GM19463 (cell line): ENCODE measurements around the gene SIGLEC7.
A peak's percentile ranks its signal among the peaks of the same experiment; 100 is the strongest.

Source experiments
- ATAC-seq: cut with Tn5 transposase; IDR thresholded peaks from one replicate; pipeline ENCODE4 v1.9.1; 2021; ENCODE audit warnings: mild to moderate bottlenecking, moderate library complexity; ENCODE audit not compliant: unreplicated experiment

The SIGLEC7 gene

DNA sequence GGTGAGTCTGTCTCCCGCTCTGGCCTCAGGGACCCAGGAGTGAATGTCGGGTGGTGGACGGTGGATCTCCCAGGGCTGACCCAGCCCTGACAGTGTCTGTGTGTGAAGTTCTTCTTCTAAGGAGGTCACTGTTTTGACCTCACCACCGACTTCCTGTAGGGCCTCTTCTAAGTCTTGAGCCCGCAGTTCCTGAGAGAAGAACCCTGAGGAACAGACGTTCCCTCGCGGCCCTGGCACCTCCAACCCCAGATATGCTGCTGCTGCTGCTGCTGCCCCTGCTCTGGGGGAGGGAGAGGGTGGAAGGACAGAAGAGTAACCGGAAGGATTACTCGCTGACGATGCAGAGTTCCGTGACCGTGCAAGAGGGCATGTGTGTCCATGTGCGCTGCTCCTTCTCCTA is at the start of gene SIGLEC7:
Gene SIGLEC7, plus strand, starts transcription at position 183 of the 400 bp plus-strand sequence. Its CDS starts 69 bp downstream, at position 252.
- ATAC-seq, result no peak

DNA sequence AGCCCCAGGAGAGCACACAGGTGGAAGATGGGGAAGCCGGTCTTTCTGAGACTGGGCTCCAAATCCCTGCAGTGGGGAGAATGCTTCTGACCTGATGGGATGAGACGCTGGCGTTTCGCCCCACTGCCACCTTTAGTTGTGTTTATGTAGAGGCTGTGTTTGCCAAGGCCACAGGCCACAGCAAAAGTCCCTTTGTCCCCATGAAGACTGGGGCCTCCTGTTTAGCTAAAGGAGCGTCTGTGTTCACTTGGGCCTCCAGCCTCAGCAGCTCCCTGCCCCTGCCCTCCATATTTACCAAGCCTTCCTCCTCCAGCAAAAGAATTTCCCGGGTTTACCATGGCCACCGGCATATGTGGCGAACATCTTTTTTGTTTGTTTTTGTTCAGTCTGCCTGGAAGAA is 49.0 kb upstream of the SIGLEC7 start:
- ATAC-seq, result no peak

DNA sequence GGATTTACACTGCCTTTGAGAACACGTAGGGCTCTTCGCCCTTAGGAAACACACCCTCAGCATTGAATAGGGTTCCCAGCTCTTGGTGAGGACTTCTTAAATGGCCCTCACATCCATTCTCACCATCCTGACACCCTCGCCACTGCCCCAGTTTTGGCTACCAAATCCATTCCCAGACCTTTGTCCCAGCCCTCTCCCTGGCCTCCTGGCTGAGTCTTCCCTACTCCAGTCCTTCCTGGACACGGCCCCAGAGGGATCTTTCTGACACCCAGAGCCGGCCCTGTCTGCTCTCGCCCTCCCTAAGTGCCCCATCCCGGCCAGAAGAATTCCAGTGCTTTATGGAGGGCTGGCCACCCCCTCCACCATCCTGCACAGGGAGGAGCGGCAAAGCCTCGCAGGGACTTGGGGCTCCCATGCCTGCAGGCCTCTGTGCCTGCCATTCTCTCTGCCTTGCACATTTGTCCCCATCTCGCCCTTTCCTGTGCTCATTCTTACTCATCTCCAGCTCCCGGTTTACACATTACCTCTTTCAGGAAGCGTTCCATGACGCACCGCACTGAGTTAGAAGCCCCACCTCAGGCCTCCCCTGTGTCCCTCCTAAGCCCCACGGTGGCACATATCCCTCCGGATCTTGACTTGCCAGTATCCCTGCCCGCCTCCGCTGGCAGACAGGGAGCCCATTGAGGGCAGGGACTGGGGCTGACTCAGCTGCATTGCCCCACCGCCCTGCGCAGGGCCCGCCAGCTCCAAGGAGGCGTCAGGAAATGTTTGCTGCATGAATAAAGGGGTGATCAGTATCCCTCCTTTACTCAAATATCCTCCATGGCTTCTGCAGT is 48.4 kb upstream of the SIGLEC7 start:
- ATAC-seq, result no peak

DNA sequence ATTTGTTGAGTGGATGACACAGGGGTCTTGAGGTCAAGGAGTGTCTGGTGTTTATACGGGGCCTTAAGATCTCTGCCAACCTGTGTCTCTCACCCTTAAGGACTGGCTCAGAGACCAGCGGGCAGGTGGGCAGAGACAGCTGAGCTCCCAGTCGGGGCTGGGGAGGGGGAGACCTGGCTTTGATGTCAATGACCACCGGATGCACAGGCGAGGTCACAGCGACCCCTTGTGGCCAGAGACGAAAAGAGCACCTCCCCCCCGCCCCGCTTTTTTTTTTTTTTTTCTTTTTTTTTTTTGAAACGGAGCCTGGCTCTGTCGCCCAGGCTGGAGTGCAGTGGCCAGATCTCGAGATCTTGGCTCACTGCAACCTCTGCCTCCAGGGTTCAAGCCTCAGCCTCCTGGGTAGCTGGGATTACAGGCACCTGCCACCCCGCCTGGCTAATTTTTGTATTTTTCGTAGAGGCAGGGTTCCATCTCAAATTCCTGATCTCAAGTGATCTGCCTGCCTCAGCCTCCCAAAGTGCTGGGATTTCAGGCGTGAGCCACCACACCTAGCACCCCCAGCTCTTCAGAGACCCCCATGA is 47.3 kb upstream of the SIGLEC7 start:
- ATAC-seq, result no peak

DNA sequence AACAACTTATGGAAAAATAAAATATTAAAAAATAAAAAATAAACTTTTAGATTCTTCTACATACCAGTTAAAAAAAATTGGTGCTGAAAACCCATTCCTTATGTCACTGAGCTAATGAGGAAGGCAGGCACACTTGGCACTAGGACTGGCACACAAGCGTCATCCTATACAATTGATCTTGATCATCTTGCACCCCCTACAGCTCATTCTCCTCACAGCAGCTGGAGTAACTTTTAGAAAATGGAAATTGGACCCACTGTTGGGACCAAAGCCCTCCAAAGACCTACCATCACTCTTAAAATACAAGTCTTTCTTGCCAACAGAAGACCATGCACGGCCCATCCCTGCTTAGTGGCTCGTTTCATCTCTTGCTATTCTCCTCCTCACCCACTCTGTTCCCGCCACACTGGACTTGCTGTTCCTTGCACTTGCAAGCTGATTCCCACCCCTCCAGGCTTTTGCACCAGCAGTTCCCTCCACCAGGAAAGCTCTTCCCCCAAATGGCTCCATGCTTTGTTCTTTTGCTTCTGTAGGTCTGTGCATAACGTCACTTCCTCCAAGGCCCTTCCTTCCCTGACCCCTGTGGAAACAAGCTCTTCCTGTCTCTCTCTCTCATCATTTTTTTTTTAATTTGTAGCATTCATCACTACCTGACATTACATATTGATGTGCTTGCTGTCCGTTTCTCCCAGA is 45.5 kb upstream of the SIGLEC7 start:
- ATAC-seq, result no peak

DNA sequence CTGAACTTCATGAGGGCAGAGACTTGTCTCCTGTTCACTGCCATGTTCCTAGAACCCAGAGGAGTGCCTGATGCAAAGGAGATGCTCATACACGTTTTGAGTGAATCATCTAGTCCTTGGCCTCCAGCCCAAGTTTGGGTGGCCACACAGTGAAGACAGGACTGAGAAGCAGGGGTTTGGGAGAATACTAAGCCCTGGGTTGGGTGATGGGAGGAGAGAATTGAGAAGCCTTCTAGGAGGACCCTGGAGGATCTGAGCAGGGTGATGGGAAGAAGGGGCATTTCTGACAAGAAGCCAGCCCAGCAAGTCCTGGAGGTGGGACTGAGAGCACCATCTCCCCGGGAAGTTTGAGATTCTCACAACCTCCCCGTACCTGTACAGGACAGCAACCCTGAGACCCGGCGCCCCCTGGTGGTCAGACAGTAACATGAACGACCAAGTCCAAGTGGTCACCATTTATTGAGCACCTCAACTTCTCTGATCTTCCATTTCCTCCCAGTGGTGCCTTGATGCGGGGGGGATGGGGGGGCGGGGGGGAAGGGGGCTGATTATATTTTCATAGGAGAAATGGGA is 44.8 kb upstream of the SIGLEC7 start:
- ATAC-seq, result no peak

DNA sequence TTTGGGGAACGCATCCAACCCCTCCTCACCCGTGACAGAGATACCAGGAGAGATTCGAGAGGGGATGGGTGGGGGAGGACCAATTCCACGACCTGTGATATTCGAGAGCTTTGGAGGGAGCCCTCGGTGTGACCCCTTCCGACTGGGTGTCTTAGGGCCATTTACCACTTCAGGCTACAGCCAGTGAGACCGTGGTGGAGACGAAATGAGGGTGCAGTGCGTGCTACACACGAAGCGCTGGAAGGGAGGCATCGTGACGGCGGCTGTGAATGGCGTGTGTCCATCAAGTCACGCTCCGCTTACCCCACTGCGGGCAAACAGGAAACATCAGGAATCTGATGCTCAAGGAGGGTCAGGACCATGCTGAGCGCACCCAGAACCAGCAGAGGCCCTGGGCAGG is 44.3 kb upstream of the SIGLEC7 start:
- ATAC-seq, result no peak

DNA sequence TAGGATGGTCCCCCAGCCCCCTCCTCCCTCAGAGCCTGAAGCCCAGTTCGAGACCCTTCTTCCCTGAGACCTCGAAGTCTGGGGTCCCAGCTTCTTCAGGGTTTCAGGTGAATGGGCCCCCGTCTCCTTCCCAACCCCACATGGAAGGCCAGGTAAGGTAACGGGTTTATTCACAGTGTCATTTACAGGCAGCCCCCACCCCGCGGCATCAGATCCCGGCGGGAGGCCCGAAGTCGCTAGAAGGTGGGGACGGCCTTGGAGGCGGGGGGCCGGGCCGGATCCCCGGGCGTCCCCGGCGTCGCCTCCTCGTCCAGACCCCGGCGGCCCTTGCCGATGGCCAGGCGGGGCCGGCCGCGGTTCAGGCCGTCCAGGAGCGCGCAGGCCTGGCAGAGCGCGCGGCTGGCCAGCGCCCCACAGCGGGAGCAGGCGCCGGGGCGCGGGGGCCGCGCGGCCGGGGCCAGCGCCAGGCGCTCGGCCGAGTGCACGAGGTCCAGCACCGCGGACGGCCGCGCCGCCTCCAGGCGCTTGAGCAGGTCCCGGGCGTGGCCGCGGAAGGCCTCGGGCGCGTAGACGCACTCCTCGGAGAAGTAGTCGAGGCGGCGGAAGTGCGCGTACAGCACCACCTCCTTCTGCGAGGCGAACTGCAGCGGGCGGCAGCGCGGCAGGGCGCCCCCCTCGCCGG is 43.6 kb upstream of the SIGLEC7 start:
- no peak for ATAC-seq

DNA sequence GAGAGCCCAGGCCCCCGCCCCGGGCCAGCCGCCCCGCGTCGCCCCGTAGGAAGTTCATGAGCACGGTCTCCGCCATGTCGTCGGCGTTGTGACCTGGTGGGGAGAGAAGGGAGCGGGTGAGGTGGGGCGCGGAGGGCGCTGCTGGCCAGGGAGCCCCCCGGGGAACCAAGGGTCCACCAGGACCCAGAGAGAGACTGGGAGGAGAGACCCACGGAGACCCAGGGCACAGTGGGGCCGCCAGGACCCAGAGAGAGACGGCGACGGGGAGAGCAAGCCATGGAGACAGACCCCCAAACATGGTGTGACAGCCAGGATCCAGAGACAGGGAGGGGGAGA is 43.1 kb upstream of the SIGLEC7 start:
- no peak for ATAC-seq

DNA sequence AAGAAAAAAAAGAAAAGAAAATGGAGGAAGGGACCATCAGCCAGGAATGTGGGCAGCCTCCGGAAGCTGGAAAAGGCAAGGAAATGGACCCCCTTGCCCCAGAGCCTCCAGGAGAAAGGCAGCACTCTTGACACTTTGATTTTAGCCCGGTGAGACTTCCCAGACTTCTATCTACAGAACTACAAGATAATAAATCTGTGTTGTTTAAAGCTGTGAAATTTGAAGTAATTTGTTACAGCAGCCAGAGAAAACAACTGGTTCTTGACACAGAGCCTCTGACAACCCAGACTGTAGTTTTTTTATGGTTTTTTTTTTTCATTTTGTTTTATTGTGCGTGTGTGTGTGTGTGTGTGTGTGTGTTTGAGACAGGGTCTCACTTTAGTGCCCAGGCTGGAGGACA is 41.5 kb upstream of the SIGLEC7 start:
- ATAC-seq, result no peak

DNA sequence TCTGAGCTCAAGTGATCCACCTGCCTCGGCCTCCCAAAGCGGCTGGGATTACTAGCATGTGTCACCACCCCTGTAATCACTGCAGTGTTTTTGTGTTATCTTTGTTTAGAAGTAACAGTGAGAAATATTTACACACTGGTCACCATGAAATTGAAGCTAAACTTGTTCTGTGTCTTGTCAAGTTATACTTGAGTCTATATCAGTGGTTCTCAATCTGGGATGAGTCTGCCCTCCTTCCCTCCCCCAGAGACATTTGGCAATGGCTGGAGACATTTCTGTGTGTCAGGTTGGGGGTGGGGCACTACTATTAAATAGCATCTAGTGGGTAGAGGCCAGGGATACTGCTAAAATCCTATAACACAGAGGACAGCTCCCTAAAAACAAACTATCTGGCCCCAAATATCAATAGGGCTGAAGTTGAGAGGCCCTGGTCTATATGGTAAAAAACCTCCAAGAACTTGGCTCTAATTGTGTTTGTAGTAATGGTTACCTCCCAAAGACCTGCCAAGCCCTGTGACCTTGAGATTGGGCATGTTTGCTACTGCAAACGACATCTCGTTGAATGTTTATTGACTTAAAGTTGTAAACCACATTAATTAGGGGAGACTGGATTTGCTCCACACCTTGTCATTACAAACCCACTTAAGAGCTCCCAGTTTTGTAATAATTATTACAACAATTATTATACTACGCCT is 40.8 kb upstream of the SIGLEC7 start:
- ATAC-seq, result no peak

DNA sequence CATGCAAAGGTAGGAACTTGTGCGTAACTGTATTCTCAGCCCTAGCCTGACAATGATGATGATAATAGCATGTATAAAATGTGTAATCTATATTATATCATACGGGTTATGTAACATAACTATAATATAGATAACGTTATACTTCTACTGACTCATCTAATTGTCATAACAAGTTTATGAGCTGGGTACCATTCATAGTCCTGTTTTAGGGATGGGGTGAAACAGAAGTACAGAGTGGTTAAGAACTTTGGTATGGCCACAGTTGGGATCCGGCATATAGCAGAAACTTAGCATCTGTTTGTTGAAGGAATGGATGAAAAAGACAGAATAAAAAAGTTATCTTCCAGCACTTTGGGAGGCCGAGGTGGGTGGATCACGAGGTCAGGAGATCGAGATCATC is 39.1 kb upstream of the SIGLEC7 start:
- no peak for ATAC-seq

DNA sequence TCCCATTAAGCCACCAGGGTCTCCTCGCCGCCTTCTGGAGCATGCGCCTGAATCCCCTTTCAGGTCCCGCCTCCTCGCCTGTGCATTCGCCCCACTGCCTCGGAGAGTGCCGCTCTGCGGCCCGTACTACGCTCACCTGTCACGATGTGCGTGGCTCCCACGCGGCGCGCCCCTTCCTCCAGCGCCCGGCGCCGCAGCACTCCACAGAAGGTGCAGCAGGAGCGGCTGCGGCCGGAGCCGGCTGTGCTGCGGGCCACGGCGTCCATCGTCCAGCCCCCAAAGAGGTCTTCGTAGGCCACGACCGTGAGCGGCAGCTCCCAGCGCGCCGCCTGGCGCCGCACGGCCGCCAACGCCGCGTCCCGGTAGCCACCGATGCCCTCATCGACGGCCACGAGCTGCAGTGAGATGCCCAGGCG is 38.2 kb upstream of the SIGLEC7 start:
- ATAC-seq, result no peak

DNA sequence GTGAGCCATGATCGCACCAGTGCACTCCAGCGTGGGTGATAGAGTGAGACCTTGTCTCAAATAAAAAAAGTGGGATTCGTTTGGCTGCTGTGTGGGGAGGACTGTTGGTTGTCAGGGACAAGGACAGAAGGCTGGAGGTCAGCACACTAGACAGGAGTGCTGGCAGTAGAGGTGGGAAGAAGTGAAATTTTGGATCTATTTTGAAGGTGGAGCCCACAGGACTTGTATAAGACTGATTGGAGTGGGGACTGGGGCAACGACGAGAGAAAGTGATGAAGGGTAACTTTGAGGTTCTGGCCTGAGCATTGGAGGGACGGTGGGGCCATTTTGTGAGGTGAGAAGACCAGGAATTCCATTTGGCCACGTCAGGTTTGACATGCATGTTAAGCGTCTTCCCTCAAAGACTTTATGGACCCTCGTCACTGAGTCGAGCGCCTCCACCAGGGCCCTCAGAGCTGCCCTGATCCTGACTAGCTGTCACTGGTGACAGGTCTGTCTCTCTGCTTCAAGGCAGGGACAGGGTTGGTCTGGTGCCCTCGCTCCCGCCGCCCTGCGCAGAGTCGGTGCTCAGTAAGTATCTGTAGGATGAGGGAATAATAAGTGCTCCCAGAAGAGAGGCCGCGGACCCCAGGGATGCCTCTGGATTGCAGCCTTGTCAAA is 34.6 kb upstream of the SIGLEC7 start:
- ATAC-seq, result no peak

DNA sequence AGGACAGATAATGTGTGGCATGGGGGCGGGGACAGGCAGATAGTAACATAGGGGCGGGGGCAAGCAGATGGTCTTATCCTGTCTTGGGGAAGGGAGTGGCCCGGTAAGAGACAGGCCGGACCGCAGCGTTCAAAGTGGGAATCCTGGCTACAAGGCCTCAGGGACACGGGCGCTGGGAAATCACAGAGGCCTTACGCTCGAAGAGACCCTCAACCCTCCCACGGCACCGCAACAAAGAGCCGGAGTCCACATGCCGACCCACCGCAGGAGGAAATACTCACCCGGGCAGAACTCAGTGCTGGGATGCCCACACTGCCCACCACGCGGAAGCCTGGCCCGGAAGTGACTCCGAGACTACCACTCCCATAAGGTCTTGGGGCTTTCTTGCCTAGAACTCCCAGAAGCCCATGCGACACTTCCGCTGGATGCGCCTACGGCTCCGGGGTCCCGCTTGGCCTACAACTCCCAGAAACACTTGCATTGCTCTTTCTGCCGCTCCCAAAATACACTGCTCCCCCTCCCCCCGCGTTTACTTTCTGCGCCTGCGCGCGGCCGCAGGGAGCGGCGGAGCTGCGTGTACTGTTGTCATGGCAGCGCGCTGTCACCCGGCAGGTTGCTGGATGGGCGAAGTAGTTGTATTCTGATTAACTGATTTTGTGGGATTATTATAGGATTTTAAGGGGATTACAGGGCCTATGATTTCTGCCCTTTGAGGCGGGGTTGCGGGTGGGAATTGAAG is 33.9 kb upstream of the SIGLEC7 start, which contains the start of gene CTU1:
Gene CTU1, minus strand, starts transcription at position 344 of the 739 bp plus-strand sequence. CDS start 3,840 bp downstream, outside the sequence.
- peak; percentile 97 for ATAC-seq

DNA sequence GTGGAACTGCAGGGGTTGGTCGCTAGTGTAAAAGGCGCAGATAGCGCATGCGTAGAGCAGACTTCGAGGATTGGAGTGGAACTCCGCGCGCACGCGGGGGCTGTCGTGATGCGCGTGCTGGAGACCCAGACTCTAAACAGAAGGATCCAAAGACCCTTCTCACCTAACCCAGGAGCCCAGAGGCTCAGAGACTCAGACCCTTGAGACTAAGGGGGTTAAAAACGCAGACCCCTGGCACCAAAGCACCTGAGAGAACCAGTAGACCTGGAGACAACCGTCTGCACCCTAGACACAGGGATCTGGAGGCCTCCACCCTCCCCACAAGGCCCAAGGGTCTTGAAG is 33.3 kb upstream of the SIGLEC7 start:
- ATAC-seq, result peak; percentile 25

DNA sequence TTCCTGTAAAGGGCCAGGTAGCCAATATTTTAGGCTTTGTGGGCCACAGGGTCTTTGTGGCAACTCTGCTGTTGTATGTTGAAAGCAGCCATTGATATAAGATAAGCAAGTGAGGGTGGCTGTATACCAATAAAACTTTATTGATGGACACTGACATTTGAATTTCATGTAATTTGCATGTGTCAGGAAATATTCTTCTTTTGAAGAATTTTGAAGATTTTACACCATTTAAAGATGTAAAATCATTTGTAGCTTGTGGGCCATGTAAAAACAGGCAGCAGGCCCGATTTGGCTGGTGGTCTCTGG is 31.5 kb upstream of the SIGLEC7 start:
- ATAC-seq, result no peak

DNA sequence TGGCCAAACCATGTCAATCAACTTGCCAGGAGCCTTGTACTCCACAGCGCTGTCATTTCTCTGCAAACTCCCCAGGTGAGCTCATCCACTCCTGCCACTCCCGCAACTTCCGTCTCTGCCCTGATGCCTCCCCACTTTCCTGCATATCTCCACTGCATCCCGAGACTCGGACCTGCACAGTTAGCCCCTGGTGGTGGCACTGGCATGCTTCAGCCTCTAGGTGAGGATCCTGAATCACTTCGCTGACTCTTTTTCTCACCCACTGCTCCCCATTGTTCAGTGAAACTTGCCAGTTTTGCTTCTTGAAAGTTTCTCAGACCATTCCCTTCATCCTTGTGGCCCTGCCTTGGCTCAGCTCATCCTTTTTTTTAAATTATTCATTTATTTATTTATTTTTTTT is 30.5 kb upstream of the SIGLEC7 start:
- no peak for ATAC-seq

DNA sequence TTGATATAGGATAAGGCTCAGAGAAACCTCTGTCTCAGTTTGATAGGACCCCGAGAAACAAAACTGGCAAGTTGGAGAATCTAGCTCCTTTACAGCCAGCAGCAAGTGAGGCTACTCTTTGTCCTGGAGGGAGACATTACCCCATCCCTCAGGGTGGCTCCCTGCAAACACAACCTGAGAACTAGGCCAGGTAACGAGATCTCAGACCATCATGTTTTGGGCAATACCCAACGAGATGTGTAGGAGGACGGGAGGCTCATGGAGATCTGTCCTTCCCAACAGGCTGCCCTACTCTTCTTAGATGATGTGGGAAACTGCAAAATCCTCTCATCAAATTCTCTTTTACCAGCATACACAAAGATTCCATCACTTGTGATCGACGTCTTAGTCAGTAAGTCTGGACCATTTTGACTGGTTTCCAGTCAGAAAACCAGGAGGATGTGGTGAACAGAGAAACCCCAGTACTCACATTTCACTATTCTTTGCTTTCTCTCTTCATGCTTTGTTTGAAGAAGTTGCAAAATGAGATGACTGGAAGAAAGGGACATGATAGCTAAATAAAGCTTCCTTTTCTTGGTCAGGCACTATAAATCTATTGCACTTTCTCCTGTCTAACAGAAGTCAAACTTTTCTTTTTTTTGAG is 27.9 kb upstream of the SIGLEC7 start:
- no peak for ATAC-seq
